Small intestine (tissue), 7 donors: ENCODE data around the gene EML4. TPM values are rescaled to one million over a fixed set of nuclear protein-coding genes. Genes with fewer than 3 reads are reported as not detected.

ENCODE experiments used
- DNase-seq, 2 donors: peaks; one replicate each; pipeline versions ENCODE4 v3.0.0 to v3.0.0-alpha.2; 2013
- FAIRE-seq: peaks from 2 replicates; lab custom pipeline; 2012; peaks lifted over from hg19 to GRCh38; lab: Jason Lieb, UNC
- H3K27ac ChIP-seq, 3 donors: one replicate each; pipeline ENCODE4 v1.5.1; 2013; ENCODE audit warnings: low read length in 2 of 3, mild to moderate bottlenecking in 2 of 3, control low read depth in 1 of 3, inconsistent platforms in 1 of 3, low read depth in 1 of 3, moderate library complexity in 1 of 3
- H3K27me3 ChIP-seq, 3 donors: one replicate each; pipeline ENCODE4 v1.6.1; 2013; ENCODE audit warnings: low read length in 3 of 3, inconsistent platforms in 1 of 3; ENCODE audit not compliant: control insufficient read depth in 3 of 3, insufficient read depth in 3 of 3
- H3K36me3 ChIP-seq, 3 donors: one replicate each; pipeline ENCODE4 v1.6.1; 2013; ENCODE audit warnings: low read length in 3 of 3, inconsistent platforms in 1 of 3, low read depth in 1 of 3, mild to moderate bottlenecking in 1 of 3, moderate library complexity in 1 of 3; ENCODE audit not compliant: control insufficient read depth in 3 of 3, insufficient read depth in 2 of 3
- H3K4me1 ChIP-seq, 3 donors: one replicate each; pipeline ENCODE4 v1.6.1; 2013; ENCODE audit warnings: low read length in 2 of 3, inconsistent platforms in 1 of 3, low read depth in 1 of 3, mild to moderate bottlenecking in 1 of 3, moderate library complexity in 1 of 3; ENCODE audit not compliant: control insufficient read depth in 3 of 3, insufficient read depth in 2 of 3
- H3K4me3 ChIP-seq, 3 donors: one replicate each; pipeline ENCODE4 v1.5.1; 2013; ENCODE audit warnings: low read length in 3 of 3, control low read depth in 1 of 3, inconsistent platforms in 1 of 3, low read depth in 1 of 3, mild to moderate bottlenecking in 1 of 3, moderate library complexity in 1 of 3
- H3K9me3 ChIP-seq, 2 donors: one replicate each; pipeline ENCODE4 v1.6.1; 2013; ENCODE audit warnings: low read depth in 1 of 2, low read length in 1 of 2; ENCODE audit not compliant: control insufficient read depth in 2 of 2, insufficient read depth in 1 of 2
- WGBS, 3 donors: extraction: QIAGEN DNeasy Blood & Tissue Kit; methylation state at CpG; one replicate each; pipeline ENCODE4 v1.1.7; 2013; 5-methylcytosine and 5-hydroxymethylcytosine counted together
- polyA plus RNA-seq, 4 donors: library from polyadenylated mRNA; stranded (reverse) in 3 of 4; unstranded in 1 of 4; fragments of 200-250 nt in 3 of 4; fragments of 120-200 nt in 1 of 4; gene quantifications; one replicate each; pipeline versions ENCODE4 v1.2.1 to v1.2.3, GENCODE V29; 2013
- donor health status: healthy with polysubstance abuse.
- donor health status: control.
- donor health status: control.
- donor health status: Bipolar disorder and iron deficiency.
- donor health status: healthy.

EML4 gene
- polyA plus RNA-seq, 4 donors, result 30.0 to 132 (median 33.3) TPM

DNA sequence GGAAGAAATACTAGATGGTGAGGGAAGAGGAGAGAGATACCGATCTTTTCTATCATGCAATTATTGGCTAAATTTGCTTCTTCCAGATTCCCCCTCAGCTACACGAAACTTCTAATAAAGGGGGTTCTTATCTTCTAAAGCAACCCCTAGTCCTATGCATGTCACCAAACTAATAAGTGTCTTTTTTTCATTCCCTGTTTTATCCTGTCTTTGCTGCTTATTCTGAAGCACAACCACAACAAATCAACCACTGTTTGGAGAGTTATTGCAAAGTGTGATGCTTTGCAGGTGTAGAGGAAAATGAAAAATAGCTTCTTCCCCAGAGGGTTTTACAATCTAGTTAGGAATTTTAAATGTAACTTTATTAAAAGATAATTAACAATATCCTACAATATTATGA lies 60.8 kb downstream of the EML4 start:
- no peaks in the 10 kb centered on the region for H3K9me3 ChIP-seq
- FAIRE-seq (no peak), DNase-seq (no peak)
- WGBS, 3 donors, result 93 to 95% (median 94%) methylated on average over 2 of the region's 2 CpGs
- no peaks in the 10 kb centered on the region for H3K27me3 ChIP-seq
- H3K4me1 ChIP-seq, result peaks cover 3 to 21% (median 3%) of the 10 kb centered on the region in 3 donors
- H3K4me3 ChIP-seq, result no peak overlapping the region
- H3K36me3 ChIP-seq, result peaks cover 0 to 7% (median 0%) of the 10 kb centered on the region in 3 donors
- no peak overlapping the region for H3K27ac ChIP-seq

DNA sequence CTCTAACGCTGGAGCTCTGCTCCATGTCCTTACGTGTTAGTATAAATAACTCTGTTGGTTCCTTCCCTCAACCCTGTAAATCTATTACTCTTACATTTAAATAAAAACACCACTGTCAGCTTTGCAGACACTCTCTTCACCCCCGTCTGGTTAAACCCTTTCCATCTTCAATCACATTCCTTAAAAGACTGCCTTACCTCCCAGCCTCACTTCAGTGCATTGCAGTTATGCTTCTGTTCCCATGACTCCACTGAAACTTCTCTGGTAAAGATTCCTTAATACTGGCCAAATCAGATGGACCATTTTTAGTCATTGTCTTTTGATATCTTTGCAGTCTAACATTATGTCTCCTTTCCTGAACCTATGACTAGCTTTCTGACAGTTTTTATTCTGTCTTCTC lies 61.7 kb downstream of the EML4 start:
- DNase-seq (no peak), FAIRE-seq (no peak)
- no peaks in the 10 kb centered on the region for H3K9me3 ChIP-seq
- H3K36me3 ChIP-seq, result peaks cover 0 to 10% (median 0%) of the 10 kb centered on the region in 3 donors
- H3K4me3 ChIP-seq, result no peak overlapping the region
- 86 to 89% (median 89%) methylated on average over 3 of the region's 3 CpGs for WGBS, 3 donors
- no peaks in the 10 kb centered on the region for H3K27me3 ChIP-seq
- no peak overlapping the region for H3K27ac ChIP-seq
- peaks cover 3 to 21% (median 3%) of the 10 kb centered on the region in 3 donors for H3K4me1 ChIP-seq

DNA sequence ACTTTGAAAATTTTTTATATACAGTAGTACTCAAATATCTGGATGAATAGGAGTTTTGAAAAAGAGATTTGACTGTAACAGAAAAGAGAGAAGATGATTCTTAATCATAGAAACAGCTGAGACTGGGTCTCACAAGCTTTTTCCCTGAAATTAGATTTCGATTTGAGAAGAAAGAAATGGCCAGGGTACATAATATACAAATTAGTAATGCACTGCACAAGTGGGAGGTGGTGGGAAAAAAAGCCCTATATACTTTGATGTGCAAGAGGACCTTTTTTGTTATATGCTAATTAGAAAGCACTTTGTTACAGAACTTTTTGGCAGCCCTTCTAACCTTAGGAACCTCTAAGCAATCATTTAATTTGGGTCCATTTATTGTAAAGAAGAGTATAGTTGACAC lies 62.9 kb downstream of the EML4 start:
- Histone ChIP-seq H3K9me3 (no peaks in the 10 kb centered on the region), H3K36me3 (peaks cover 0 to 11% (median 0%) of the 10 kb centered on the region in 3 donors), H3K4me3 (no peak overlapping the region), H3K27ac (no peak overlapping the region), H3K27me3 (no peaks in the 10 kb centered on the region), H3K4me1 (peaks cover 1 to 19% (median 3%) of the 10 kb centered on the region in 3 donors)
- FAIRE-seq (no peak), DNase-seq (no peak)
- WGBS, 3 donors, result 69 to 83% (median 79%) methylated on average over 1 of the region's 1 CpG

DNA sequence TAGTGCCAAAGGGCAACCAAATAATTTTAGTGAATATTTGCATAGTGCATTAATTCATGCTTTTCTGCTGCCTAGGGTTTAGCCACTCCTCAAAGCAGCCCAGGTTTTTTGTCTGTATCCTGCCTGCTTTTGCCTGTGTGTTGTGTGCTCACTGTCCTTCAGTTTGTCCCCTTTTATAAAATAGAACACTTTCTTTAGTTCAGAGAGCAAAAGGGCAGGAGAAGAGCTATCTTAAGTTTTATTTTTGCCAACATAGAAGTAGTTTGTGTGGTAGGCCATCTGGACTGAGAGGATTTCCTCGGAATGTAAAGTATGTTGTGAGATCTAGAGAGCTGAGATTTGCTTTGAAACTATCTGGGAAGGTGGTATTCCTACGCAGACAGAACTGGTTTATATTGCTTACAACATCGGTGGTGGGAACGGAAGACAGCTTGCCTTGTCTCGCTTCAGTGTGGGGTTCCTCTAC lies 64.9 kb downstream of the EML4 start:
- H3K27ac ChIP-seq, result no peak overlapping the region
- H3K27me3 ChIP-seq, result no peaks in the 10 kb centered on the region
- peaks cover 0 to 17% (median 3%) of the 10 kb centered on the region in 3 donors for H3K4me1 ChIP-seq
- no peak overlapping the region for H3K4me3 ChIP-seq
- DNase-seq (no peak), FAIRE-seq (no peak)
- WGBS, 3 donors, result 67 to 85% (median 79%) methylated on average over 5 of the region's 5 CpGs
- H3K36me3 ChIP-seq, result peaks cover 0 to 9% (median 0%) of the 10 kb centered on the region in 3 donors
- H3K9me3 ChIP-seq, result no peaks in the 10 kb centered on the region

DNA sequence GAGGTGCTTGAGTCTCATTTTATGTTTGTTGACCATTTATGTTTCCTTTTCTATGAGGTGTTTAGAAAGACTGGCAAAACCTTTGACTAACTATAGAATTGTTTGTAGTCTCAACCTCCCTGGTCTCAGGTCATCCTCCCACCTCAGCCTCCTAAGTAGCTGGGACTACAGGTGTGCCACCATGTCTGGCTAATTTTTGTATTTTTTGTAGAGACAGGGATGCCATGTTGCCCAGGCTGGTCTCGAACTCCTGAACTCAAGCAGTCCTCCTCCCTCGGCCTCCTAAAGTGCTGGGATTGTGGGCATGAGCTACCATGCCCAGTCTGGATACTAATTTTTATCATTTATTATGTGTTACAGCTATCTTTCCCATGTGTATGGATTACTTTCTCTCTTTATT lies 67.8 kb downstream of the EML4 start:
- no peak for DNase-seq
- Histone ChIP-seq H3K36me3 (peaks cover 0 to 12% (median 0%) of the 10 kb centered on the region in 3 donors), H3K4me3 (no peak overlapping the region), H3K27ac (no peak overlapping the region), H3K4me1 (peaks cover 0 to 26% (median 3%) of the 10 kb centered on the region in 3 donors), H3K27me3 (no peaks in the 10 kb centered on the region), H3K9me3 (no peaks in the 10 kb centered on the region)
- 98 to 100% (median 98%) methylated on average over 2 of the region's 2 CpGs for WGBS, 3 donors
- no peak for FAIRE-seq

DNA sequence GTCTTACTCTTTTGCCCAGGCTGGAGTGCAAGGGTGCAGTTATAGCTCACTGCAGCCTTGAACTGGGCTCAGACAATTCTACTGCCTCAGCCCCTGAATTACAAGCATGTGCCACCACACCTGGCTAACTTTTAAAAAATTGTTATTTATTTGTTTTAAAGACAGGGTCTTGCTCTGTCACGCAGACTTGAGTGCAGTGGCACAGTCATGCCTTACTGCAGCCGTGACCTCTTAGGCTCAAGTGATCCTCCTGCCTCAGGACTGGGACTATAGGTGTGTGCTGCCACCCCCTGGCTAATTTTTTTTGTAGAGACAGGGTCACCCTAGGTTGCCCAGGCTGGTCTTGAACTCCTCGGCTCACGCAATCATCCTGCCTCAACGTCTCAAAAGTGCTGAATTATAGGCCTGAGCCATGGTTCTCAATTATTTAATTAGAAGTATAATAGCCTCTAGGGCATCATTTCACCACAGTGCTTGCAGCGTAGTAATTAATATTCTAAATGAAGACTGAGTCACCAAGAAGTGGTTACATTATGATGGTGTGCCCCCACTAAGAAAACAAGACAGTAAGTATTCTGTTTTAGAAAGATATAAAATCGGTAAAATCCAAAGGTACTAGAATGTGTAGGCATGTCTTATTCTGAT lies 69.6 kb downstream of the EML4 start:
- Histone ChIP-seq H3K36me3 (peaks cover 0 to 9% (median 0%) of the 10 kb centered on the region in 3 donors), H3K27ac (no peak overlapping the region), H3K9me3 (no peaks in the 10 kb centered on the region), H3K4me1 (peaks cover 6 to 38% (median 7%) of the 10 kb centered on the region in 3 donors), H3K4me3 (no peak overlapping the region), H3K27me3 (no peaks in the 10 kb centered on the region)
- 35 to 68% (median 50%) methylated on average over 7 of the region's 7 CpGs for WGBS, 3 donors
- FAIRE-seq, result no peak
- DNase-seq, result peak in 1 of 2 donors; percentile 69

DNA sequence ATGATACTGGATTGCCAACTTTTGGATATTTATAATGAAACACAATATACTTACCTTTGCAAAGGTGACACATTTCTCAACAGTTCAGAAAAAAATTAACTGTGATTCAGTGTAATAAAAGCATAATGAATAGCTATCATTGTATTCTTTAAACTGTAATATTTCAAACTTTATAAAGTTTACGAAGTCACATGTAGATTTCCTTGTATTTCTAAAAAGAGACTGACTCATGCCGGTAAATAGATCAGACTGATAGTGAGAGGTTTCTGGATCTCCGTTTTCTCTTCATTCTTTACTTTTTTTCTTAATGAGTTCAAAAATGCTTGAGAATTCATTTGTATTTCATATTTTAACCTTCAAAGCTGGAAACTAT lies 70.1 kb downstream of the EML4 start:
- Histone ChIP-seq H3K27me3 (no peaks in the 10 kb centered on the region), H3K9me3 (no peaks in the 10 kb centered on the region), H3K4me1 (peaks cover 6 to 33% (median 7%) of the 10 kb centered on the region in 3 donors), H3K27ac (no peak overlapping the region), H3K36me3 (peaks cover 0 to 9% (median 0%) of the 10 kb centered on the region in 3 donors), H3K4me3 (no peak overlapping the region)
- WGBS, 3 donors, result 23 to 60% (median 46%) methylated on average over 3 of the region's 3 CpGs
- DNase-seq (no peak), FAIRE-seq (no peak)

DNA sequence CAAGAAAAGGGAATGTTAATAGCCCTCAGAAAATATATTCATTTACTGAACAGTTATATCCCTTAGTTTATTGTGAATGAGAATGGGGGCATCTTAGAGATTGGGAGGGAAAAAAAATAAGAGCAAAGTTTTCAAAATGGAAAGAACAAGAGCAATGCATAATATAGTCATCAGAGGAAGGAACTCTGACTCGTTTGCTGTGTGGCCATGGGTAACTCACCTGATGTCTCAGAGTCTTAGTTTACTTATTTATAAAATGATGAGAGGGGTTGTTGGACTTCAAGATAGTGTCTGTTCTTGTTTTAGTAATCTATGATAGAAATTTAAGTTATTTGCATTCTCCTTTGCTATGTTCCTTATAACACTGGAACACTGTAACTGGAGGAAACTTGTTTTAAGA lies 70.7 kb downstream of the EML4 start:
- Histone ChIP-seq H3K4me1 (peaks cover 6 to 32% (median 7%) of the 10 kb centered on the region in 3 donors), H3K4me3 (no peak overlapping the region), H3K9me3 (no peaks in the 10 kb centered on the region), H3K27ac (no peak overlapping the region), H3K27me3 (no peaks in the 10 kb centered on the region), H3K36me3 (peaks cover 0 to 9% (median 0%) of the 10 kb centered on the region in 3 donors)
- DNase-seq, result no peak
- FAIRE-seq, result no peak
- WGBS, 3 donors, result 45 to 65% (median 57%) methylated on average over 1 of the region's 1 CpG
